Transverse colon (tissue), 4 donors: ENCODE measurements around the gene TDRKH. TPM values are rescaled to one million over a fixed set of nuclear protein-coding genes. Genes with fewer than 3 reads are reported as not detected.
A peak's percentile ranks its signal among the peaks of the same experiment; 100 is the strongest.

Source experiments
- DNase-seq: peaks from one replicate; pipeline ENCODE4 v3.0.0-alpha.2; 2019
- H3K27ac ChIP-seq, 4 donors: fragments of 200-600 bp; sonication (generic); 2 replicates each; pipeline ENCODE4 v1.5.1; 2016 to 2018; ENCODE audit warnings: inconsistent platforms in 4 of 4
- H3K27me3 ChIP-seq: fragments of 200-600 bp; sonication (generic); 2 replicates; pipeline ENCODE4 v1.5.1; 2017; ENCODE audit warnings: inconsistent platforms
- H3K36me3 ChIP-seq, 4 donors: fragments of 200-600 bp; sonication (generic); 2 replicates each; pipeline ENCODE4 v1.5.1; 2017 to 2019; ENCODE audit warnings: inconsistent platforms in 4 of 4
- H3K4me1 ChIP-seq, 4 donors: fragments of 200-600 bp; sonication (generic); 2 replicates each; pipeline ENCODE4 v1.5.1; 2017 to 2020; ENCODE audit warnings: inconsistent platforms in 4 of 4
- H3K4me3 ChIP-seq, 4 donors: fragments of 200-600 bp; sonication (generic); 1 replicate in 1 of 4; 2 replicates in 3 of 4; pipeline versions ENCODE4 v1.5.1 to v1.6.1; 2017 to 2019; ENCODE audit warnings: inconsistent platforms in 4 of 4
- H3K9me3 ChIP-seq, 2 donors: fragments of 200-600 bp; sonication (generic); 2 replicates each; pipeline ENCODE4 v1.5.1; 2017 to 2019; ENCODE audit warnings: inconsistent platforms in 2 of 2
- CTCF ChIP-seq, 5 experiments: fragments of 200-600 bp in 3 of 5; fragments of 450-650 bp in 2 of 5; sonication (generic) in 3 of 5; IDR thresholded peaks; 1 replicate in 2 of 5; 2 replicates in 3 of 5; pipeline ENCODE4 v1.5.1; 2016 to 2017; ENCODE audit warnings: antibody characterized with exemption in 5 of 5, inconsistent platforms in 3 of 5, mild to moderate bottlenecking in 2 of 5, moderate library complexity in 1 of 5
- EP300 ChIP-seq: sonication (generic); formaldehyde crosslinking; IDR thresholded peaks from one replicate; pipeline ENCODE4 v1.6.1; 2017; ENCODE audit warnings: antibody characterized with exemption, low read depth
- POLR2A ChIP-seq: fragments of 450-650 bp; IDR thresholded peaks from one replicate; pipeline ENCODE4 v1.6.1; 2016; ENCODE audit warnings: antibody characterized with exemption, mild to moderate bottlenecking, moderate library complexity
- POLR2AphosphoS5 ChIP-seq, 3 donors: sonication (generic); formaldehyde crosslinking; IDR thresholded peaks; one replicate each; pipeline ENCODE4 v1.6.1; 2016; ENCODE audit warnings: antibody characterized with exemption in 3 of 3
- WGBS, 2 donors: methylation state at CpG; one replicate each; pipeline ENCODE4 v1.1.5; 2018; ENCODE audit warnings: low coverage in 1 of 2; 5-methylcytosine and 5-hydroxymethylcytosine counted together
- in situ Hi-C, 4 donors: fragments of 200-750 bp; cut with MboI; loops; one replicate each; pipeline versions ENCODE4 v1.15.0 to v1.15.1; 2017; ENCODE audit warnings: low sequenced_read_pairs in 3 of 4, low pct_ligation_motif_present in 1 of 4, low pct_unique_long_range_greater_than_20kb in 1 of 4
- intact Hi-C: fragments of 100-400 bp; cut with DNase I; formaldehyde crosslinking; loops from one replicate; pipeline ENCODE4 v1.15.1; 2023; ENCODE audit warnings: low total_unique reads
- total RNA-seq, 4 donors: library from RNA; depleted of rRNA; stranded (reverse); fragments of >200 nt; gene quantifications; one replicate each; pipeline ENCODE4 v1.1.0, GENCODE V29; 2016

TDRKH gene
- total RNA-seq, 4 donors from 2014 or later = 0.80 to 5.4 (median 4.0) TPM

- in situ Hi-C loops = no loop called here
- Histone ChIP-seq H3K27me3 (no peaks in the 10 kb centered on the region), H3K4me3 (no peak overlapping the region), H3K36me3 (no peaks in the 10 kb centered on the region), H3K27ac (peak overlapping the region; percentile 75 to 86 (median 82)), H3K4me1 (peaks cover 11 to 49% (median 22%) of the 10 kb centered on the region in 4 donors), H3K9me3 (no peaks in the 10 kb centered on the region)
- WGBS, 2 donors = 29 to 48% methylated on average over 3 to 6 of the region's 6 CpGs
- intact Hi-C loops = no loop called here
- DNase-seq = no peak
- TF ChIP-seq CTCF (IDR thresholded peaks at IDR 0.05) = no peak
- no peak for TF ChIP-seq POLR2A
- no peak for TF ChIP-seq EP300
- TF ChIP-seq POLR2AphosphoS5 (IDR thresholded peaks at IDR 0.05) = no peak
Observed at GRCh38 chr1:151830055-151830454, 39.8 kb upstream of the TDRKH start.

GRCh38 chr1:151829352-151830046 lies 39.2 kb upstream of the TDRKH start:
- Histone ChIP-seq H3K4me3 (no peak overlapping the region), H3K27me3 (no peaks in the 10 kb centered on the region), H3K9me3 (no peaks in the 10 kb centered on the region), H3K4me1 (peaks cover 11 to 49% (median 22%) of the 10 kb centered on the region in 4 donors), H3K27ac (peak overlapping the region in 3 of 4 donors; percentile 4 to 81 (median 17)), H3K36me3 (no peaks in the 10 kb centered on the region)
- in situ Hi-C loops (no loop called here), intact Hi-C loops (no loop called here)
- no peak for TF ChIP-seq EP300
- TF ChIP-seq POLR2AphosphoS5 (IDR thresholded peaks at IDR 0.05) = no peak
- no peak for TF ChIP-seq POLR2A
- no peak for TF ChIP-seq CTCF (IDR thresholded peaks at IDR 0.05)
- no peak for DNase-seq
- WGBS, 2 donors = 47 to 60% methylated on average over 2 to 4 of the region's 4 CpGs

- in situ Hi-C loops = no loop called here
- Histone ChIP-seq H3K4me3 (no peak overlapping the region), H3K36me3 (no peaks in the 10 kb centered on the region), H3K4me1 (peaks cover 11 to 47% (median 22%) of the 10 kb centered on the region in 4 donors), H3K9me3 (no peaks in the 10 kb centered on the region), H3K27ac (peak overlapping the region in 3 of 4 donors; percentile 4 to 81 (median 17)), H3K27me3 (no peaks in the 10 kb centered on the region)
- DNase-seq = no peak
- 12% methylated on average over 12 of the region's 12 CpGs; no CpG with 5 or more reads in 1 of the 2 donors for WGBS, 2 donors
- no peak for TF ChIP-seq POLR2AphosphoS5 (IDR thresholded peaks at IDR 0.05)
- TF ChIP-seq POLR2A = no peak
- TF ChIP-seq EP300 = no peak
- TF ChIP-seq CTCF (IDR thresholded peaks at IDR 0.05) = no peak
- intact Hi-C loops = no loop called here
Observed at GRCh38 chr1:151828921-151829320, 38.6 kb upstream of the TDRKH start.

GRCh38 chr1:151827853-151828252 lies 37.6 kb upstream of the TDRKH start:
- Histone ChIP-seq H3K4me3 (no peak overlapping the region), H3K27me3 (no peaks in the 10 kb centered on the region), H3K9me3 (no peaks in the 10 kb centered on the region), H3K27ac (peak overlapping the region in 1 of 4 donors; percentile 12), H3K36me3 (no peaks in the 10 kb centered on the region), H3K4me1 (peaks cover 11 to 36% (median 18%) of the 10 kb centered on the region in 4 donors)
- WGBS, 2 donors = 68% methylated on average over 5 of the region's 9 CpGs; no CpG with 5 or more reads in 1 of the 2 donors
- in situ Hi-C loops = no loop called here
- no peak for TF ChIP-seq EP300
- TF ChIP-seq POLR2AphosphoS5 (IDR thresholded peaks at IDR 0.05) = no peak
- TF ChIP-seq CTCF (IDR thresholded peaks at IDR 0.05) = no peak
- no peak for TF ChIP-seq POLR2A
- intact Hi-C loops = no loop called here
- no peak for DNase-seq
